NCI-H2227 (cell line): Measurements from ENCODE around the gene SLC30A2.

Experiments used
- DNase-seq: peaks from one replicate; lab custom pipeline; 2025; ENCODE audit not compliant: unreplicated experiment; lab: John Stamatoyannopoulos, UW

SLC30A2 gene

DNA sequence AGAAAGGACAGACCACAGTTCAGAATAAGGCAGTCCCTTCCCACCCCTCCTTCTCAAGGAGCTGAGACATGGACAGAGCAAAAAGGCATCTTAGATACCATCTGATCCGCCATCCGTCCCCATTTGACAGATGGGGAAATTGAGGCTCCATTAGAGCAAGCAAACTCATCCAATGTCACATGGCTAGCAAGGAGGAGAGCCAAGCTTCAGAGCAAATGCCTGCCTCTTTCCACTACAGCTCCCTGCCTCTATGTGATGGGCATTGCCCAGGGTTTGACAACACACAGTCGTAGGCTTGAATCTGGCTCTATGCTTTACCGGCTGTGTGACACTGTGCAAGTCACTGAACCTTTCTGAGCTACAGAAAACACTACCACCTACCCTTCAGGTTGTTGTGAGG, 3.9 kb downstream of the SLC30A2 start:
- no peak for DNase-seq

DNA sequence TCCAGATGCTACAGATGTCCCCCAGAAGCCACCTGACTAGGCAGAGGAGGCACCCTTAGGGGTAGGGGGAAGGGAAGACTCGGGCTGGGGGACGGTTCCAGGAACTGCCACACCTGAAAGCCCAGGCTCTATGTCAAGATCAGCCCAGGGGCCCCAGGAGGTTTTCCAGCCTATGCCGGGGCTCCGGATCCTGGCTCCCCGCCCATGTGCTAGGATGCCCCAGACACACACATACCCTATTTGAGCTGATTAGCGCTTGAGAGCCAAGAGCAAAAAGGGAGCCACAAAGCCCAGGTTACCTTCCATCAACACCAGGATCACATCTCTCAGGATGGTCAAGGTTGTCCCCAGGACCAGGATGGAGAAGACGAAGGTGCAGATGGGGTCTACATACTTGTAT, 4.5 kb downstream of the SLC30A2 start:
- no peak for DNase-seq

DNA sequence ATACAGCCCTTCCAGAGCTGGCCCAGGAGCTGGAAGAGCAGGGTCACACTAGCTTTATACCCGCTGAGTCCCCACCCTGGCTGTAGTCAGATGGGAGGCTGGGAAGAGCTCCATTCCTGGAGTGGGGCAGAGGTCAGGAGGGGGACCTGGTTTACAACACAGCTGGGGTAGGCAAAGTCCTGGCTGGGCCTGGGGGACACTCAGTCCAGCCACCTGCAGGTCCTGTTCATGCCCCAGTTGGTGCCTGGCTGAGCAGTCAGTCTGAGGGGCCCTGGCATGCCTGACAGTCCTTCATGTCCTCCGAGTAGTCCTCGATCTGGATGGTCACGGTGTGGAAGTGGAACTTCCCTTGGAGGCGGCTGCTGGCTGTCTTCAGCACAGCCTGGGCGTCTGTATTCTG, 7.0 kb downstream of the SLC30A2 start:
- DNase-seq, result no peak

DNA sequence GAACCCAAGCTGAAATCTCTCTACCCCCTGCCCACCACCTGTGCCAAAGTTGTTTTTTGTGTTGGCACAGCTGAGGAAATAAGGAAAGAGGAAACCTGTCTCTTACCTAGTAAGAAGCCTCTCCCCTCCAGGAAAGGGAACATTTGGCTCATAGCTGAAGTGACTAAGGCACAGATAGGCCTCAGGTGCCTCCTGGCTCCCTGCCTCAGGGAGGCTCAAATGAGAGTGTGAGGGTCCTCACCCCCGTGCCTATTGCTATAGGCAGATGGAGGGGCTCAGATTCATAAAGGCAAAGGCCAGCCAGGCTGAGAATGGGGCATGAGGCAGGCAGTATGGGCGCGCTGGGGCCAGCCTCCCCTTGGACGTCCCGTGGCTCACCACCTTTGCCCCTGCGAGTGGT, 7.4 kb downstream of the SLC30A2 start:
- DNase-seq, result no peak

DNA sequence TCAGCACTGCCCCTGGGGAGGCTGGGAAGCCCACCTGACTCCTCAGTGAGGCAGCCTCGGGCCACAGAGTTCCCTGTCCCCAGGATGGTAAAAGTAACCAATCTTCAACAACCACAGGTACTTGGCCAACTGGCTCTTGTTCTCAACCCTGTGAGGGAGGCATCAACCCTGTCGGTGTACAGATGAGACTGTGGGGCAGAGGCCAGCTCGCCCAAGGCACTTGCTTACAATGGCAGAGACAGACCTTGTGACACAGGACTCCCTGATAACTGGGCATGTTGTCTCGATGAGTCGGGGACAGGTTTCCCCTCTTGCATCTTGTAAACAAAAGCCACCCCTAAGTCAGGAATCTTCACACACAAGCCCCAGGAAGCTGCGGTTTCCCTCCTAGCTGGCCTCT, 8.0 kb downstream of the SLC30A2 start:
- no peak for DNase-seq

DNA sequence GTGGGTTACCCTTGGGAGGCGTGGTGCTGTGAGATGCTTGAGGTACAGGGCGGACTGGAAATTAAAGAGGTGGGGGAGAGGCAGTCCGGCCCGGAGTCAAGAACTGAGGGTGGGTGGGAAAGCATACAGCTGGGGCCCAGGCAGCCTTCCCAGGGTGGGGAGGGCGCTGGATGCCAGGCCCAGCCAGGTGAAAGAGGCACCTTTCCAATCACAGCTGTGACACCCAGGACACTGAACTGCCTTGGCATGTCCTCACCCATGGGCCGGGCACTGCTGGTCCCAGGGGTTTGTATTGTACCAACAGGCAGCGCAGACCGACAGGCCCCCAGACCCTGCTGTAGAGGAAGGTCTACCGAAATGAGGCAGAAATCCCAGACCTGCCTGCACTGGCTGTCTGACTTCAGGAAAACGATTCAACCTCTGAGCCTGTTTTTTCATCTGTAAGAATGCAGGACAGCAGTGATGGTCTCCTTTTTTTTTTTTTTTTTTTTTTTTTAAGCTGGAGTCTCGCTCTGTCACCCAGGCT, 9.1 kb downstream of the SLC30A2 start:
- DNase-seq, result no peak

DNA sequence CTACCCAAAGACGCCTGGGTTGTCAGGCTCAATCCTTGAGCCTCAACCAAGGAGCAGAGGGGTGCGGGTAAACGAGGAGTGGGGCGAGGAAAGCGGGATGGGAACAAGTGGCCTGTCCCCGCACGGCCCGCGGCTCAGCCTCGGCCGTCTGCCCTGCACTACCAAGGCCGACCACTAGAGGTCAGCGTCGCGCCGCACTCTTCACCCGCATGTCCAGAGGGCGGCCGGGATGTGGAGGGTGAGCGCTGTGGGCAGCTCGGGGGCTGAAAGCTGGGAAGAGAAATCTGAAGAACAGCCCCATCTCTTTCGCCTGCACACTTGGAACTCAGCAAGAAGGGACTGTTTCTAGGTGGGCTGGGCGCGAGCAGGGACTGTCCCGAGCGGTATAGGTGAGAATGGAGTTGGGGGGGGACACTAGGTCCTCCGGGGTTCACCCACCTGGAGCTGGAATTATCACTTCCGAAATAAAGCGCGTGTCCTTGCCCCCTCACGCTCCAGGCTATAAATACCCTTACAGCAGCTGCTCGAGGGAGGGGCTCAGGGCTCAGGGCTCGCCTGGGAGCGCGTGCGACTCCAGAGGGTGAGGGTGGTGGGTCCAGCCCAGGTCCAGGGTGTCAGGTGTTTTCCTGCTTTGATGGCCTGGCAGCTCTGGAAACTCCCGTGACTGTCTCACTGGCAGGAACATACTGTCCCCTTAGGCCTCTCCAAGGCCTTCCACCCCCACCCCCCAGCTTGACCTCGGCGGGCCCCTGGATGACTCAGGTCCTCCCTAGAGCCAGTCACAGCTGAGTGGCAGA, 9.8 kb downstream of the SLC30A2 start:
- peak; percentile 83 for DNase-seq

DNA sequence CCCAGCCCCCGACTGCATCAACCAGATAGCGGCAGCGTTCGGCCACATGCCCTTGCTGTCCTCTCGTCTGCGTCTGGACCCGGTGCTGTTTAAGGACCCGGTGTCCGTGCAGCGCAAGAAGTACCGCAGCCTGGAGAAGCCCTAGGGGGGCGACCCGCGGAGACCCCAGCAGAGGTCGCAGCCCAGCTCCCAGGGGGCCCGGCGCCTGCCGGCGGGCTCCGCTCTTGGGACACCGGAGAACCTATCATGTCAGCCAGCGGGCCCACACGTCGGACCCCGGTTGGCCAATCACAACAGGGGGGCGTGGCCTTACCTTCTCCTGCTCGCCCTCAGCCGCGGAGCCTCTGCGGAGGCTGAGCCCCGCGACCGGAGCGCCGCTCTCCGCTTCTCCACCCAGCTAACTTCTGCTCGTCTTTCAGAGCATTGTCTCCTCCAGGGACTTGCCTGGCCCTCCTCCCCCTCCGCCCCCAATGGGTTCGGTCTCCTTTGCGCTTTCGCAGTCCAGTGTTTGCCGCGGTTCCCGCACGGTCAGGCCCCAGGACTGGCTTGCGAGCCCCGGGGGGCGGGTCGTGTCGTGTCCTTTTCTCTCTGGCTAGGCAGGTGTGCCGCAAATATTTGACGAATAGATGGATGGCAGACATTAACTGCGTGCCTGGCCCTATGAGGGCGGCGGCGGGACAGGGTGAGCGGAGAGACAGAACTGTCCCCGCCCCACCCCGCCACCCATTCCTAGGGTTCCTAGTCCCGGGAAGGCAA, 10.5 kb downstream of the SLC30A2 start:
- DNase-seq, result peak; percentile 95

DNA sequence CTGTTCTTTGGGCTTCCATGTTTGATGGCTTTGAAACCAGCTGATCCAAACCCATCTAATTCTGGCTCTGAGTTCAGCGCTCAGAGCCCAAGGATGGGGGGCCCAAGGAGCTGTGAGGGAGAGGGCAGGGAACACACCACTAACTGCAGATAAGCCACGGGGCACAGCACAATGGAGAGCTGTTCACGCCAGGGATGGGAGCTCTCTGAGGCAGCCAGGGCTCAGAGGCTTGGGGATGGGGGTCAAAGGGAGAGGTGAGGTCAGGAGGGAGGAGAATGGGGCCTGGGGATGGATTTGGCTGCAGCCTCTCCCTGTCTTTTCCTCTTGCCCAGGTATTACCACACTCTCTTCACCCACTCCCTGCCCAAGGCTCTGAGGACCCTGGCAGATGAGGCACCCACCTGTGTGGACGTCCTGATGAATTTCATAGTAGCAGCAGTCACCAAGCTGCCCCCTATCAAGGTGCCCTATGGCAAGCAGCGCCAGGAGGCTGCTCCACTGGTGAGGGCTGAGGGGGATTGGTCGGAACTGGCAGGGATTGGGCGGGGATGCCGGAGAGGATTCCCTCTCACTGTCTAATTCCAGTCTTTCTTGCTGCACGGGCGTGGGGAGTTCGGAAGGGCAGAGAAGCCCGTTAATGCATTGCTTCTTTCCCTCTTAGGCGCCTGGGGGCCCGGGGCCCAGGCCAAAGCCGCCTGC, 11.3 kb downstream of the SLC30A2 start:
- peak; percentile 56 for DNase-seq

DNA sequence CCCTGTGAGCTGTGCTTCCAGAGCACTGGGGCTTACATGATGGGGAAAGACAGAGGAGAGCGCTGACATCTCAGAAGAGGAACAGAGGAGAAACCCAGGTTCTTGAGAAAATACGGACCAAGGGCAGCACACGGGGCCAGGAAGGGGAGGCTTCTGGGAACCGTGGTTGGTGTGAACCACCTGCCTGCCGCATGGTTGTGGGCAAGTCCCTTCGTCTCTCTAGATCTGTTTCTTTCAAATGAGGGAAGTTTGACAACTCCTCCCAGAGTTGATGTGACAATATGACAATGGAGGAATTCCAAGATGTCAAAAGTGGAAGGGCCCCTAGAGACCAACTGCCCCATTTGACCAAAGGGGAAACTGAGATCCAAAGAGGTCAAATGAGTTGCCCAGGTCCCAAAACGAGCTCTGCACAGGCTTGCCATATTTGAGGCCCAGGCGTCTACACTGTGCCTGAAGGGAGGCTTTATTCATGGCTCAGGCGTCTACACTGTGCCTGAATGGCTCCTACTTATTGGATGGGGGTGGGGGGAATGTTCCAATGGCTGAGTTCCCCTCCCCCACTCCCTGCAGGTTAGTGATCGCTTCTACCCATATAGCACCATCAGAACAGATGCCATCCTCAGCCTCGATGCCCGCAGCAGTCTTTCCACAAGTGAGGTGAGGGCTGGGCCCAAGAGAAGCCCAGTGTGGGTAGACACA, 13.1 kb downstream of the SLC30A2 start:
- DNase-seq, result no peak

DNA sequence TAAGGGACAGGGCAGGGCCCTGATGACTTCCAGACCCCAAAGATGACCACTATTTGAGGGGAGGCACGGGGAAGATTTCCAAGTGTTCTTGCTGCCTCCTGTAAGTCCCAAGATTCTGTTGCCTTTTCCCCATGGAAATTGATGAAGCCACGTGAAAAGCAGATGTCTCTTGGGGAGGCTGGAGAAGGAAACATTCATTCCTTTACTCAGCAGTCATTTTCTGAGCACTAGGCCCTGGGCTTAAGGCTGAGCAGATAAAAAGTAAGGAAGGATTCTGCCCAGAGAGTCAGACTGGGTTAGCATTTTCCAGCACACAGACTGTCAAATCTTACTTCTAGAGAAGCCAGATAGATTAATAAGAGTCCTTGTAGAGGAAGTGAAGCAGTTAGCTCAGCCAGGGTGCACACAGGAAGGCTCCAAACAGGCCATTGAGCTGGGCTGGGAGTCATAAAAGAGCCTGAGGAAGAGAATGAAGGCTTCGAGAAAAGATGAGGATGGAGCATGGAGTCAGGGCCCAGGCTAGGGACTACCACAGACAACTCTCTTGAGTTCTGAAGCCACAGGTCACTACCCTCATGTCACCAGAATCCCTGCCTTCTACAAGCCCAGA, 14.2 kb downstream of the SLC30A2 start:
- DNase-seq, result no peak

DNA sequence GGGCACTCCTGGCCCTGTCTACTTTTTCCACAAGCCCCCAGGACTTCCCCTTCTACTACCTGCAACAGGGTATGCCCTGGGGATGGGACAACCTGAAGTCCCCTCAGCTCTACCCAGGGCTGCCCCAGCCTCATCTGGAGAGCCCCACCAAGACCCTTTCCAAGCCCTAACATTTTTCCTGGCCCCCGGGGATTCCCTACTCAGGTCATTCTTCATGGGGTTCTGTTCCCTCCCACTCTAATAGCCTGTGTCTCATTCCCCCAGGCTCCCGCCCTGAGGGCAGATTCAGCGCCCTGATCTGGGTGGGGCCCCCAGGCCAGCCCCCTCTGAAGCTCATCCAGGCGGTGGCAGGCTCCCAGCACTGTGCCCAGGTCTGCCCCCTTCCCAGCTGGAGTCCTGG, 14.7 kb downstream of the SLC30A2 start:
- no peak for DNase-seq

DNA sequence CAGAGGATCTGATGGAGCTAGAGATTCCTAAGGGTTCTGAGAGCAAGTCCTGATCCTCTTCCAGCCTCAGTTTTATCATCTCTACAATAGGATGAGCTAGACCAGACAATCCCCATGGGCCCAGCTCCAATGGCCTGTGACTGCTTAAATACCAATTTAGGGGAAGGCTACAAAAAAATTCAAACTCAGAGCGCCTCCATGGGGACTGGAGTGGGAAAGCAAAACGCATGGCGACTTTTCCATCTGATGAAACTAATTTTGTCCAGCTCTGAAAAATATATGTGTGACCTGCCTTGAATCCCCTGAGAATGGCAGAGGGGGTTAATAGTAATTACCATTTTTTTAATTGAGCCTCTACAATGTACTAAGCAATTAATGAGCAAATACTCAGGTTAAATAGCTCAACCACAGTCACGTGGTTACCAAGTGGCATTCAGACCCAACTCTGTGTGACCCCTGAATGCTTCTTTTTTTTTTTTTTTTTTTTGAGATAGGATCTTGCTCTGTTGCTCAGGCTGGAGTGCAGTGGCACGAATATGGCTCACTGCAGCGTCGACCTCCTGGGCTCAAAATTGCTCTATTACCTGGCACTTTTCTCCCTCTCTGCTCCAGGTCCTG, 15.9 kb downstream of the SLC30A2 start:
- DNase-seq, result no peak

DNA sequence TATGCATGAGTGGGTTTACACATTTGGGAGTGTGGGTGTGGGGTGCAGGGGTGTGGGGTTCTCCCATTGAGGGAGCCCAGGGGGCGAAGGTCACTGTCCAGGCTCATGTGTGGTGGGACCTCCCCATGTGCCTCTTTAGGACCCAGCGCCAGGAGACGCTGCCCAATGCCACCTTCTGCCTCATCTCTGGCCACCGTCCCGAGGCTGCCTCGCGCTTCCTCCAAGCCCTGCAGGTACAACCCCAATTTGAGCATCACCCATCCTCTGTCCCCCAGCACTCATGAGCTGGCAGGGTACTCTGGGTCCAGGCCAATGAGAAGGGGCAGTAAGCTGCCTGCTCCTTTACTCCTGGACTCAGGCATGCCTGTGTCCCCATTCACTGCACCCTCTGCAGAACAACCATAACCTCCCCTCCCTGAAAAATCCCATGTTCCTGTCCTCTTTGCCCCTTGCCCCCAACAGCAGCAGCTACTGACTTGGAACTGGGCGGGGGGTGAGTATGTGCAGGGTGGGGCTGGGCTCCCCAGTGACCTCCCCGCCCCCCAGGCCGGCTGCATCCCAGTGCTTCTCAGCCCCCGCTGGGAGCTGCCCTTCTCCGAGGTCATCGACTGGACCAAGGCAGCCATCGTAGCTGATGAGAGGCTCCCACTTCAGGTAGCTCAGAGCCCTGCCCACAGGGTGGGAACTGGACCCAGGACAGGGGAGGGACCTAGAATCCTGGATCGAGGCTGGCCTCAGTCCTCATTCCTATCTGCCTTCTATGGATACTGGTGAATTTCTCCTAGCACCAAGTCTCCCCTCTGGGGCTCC, 16.7 kb downstream of the SLC30A2 start:
- DNase-seq, result no peak

DNA sequence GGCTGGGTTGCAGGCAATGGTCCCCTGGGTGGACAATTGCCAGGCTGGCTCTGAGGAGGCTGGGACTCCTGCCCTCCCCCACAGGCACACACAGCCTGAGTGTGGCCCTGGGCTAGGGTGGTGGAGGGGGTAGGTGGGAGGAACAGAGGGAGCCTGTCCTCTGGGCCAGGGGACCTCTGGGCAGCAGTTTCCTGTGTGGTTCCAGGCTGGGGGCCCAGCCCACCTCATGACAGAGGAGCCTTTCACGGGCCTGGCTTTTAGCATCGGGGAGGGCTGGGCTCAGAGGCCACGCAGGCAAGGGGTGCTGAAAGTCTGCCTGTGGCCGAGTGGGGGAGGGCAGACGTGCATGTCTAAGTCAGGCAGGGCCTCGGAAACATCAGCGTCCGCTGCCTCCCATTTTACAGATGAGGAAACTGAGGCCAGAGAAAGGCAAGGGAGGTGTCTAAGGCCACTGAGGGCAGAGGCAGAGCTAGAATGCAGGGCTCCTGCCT, 17.4 kb downstream of the SLC30A2 start:
- DNase-seq, result no peak

DNA sequence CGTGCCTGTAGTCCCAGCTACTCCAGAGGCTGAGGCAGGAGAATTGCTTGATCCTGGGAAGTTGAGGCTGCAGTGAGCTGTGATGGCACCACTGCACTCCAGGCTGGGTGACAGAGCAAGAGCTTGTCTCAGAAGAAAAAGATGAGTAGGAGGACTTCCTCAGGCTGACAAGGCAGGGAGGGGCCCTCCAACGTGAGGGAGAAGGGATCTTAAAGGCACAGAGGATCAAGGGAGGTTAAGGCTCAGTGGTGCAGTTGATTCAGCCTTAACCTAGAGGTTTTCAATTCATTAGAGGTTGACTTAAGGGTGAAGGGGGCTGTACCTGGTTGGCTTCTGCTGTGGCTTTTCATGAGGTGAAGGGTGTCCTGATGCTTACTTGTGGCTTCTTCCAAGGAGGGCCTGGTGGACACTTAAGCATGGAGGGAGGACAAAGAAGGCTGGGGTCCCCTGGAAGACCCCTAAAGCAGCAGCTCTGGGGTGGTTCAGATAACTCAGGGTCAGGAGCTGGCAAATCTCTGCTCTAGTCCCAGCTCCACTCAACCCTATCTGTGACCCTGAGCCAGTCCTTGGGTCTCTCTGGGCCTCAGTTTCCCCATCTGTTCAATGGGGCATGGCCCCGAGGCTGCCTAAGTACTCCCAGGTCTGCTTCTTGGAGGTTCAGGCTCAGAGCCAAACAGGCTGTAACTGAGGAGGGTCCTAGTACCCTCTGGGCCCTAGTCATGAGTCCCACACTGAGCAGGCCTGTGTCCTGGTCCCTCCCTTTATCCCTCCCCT, 18.0 kb downstream of the SLC30A2 start:
- no peak for DNase-seq

DNA sequence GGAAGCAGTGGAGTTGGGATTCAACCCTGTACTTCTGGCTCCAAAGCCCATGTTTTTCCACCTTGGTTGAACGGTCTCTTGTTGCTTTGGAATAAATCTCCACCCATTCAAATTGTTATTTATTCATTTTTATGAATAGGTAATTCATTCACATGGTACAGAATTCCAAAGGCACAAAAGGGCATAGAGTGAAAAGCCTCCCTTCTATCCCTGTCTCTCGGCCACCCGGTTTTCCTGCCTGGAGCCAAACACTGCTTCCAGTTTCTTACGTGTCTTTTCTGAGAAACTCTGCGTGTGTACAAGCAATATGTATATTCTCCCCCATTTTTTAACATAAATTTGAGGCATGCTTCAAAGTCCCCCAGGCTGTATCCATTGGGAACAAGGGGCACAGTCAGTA, 20.4 kb downstream of the SLC30A2 start:
- no peak for DNase-seq

DNA sequence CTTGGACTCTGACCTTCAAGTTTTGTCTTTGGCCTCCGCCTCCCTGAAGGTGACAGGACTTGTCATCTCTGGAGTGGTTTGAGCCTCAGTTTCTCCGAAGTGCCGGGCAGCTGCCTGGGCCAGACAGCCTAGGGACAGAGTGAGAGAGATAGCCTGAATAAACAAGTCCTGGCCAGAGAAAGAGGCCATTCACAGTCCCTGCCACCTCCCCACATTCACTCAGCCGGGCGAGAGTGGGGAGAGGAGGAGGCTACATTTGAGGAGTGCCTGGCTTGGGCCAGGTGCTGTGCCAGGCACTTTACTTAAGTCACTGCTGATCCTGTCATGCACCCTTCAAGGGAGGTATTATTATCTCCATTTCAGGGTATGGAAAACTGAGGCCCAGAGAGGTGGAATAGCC, 20.9 kb downstream of the SLC30A2 start:
- DNase-seq, result no peak
